HepG2 (cell line): ENCODE results near the gene TKFC. TPM values are rescaled to one million over a fixed set of nuclear protein-coding genes. Genes with fewer than 3 reads are reported as not detected.

ENCODE experiments used
- ARID2 ChIP-seq: sonication (generic); formaldehyde crosslinking; IDR thresholded peaks from 2 replicates; pipeline ENCODE4 v1.8.1; 2022; ENCODE audit warnings: mild to moderate bottlenecking, missing genetic modification reagents, borderline replicate concordance
- ARNT2 ChIP-seq: sonication (generic); formaldehyde crosslinking; IDR thresholded peaks from 2 replicates; pipeline ENCODE4 v1.8.0; 2022; ENCODE audit warnings: mild to moderate bottlenecking, low read depth, missing genetic modification reagents, moderate library complexity
- BRD4 ChIP-seq: sonication (generic); formaldehyde crosslinking; IDR thresholded peaks from 2 replicates; pipeline ENCODE4 v1.4.0; 2020; ENCODE audit warnings: missing genetic modification reagents
- FOXA3 ChIP-seq: IDR thresholded peaks from 2 replicates; pipeline ENCODE4 v1.6.1; 2016; ENCODE audit warnings: missing genetic modification reagents, missing compliant biosample characterization
- GRHL1 ChIP-seq: sonication (generic); formaldehyde crosslinking; conservative IDR thresholded peaks from 2 replicates; pipeline ENCODE4 v1.8.0; 2022; ENCODE audit warnings: missing genetic modification reagents
- HES4 ChIP-seq: sonication (generic); formaldehyde crosslinking; IDR thresholded peaks from 2 replicates; pipeline ENCODE4 v1.9.0; 2021; ENCODE audit warnings: mild to moderate bottlenecking, missing genetic modification reagents, borderline replicate concordance
- MEIS1 ChIP-seq: sonication (generic); formaldehyde crosslinking; IDR thresholded peaks from 2 replicates; pipeline ENCODE4 v1.9.0; 2021; ENCODE audit warnings: mild to moderate bottlenecking, missing genetic modification reagents, moderate library complexity, borderline replicate concordance
- RBFOX2 ChIP-seq: fragments of 200-400 bp; formaldehyde crosslinking; IDR thresholded peaks from 2 replicates; pipeline ENCODE4 v1.6.1; 2017; ENCODE audit warnings: low read depth, mild to moderate bottlenecking, low read length
- RXRA ChIP-seq: sonication (generic); formaldehyde crosslinking; IDR thresholded peaks from 2 replicates; pipeline ENCODE4 v1.5.1; 2020; ENCODE audit warnings: missing genetic modification reagents
- TBX2 ChIP-seq: sonication (generic); formaldehyde crosslinking; IDR thresholded peaks from 2 replicates; pipeline ENCODE4 v1.5.0; 2020; ENCODE audit warnings: missing genetic modification reagents, mild to moderate bottlenecking, borderline replicate concordance
- ZFP41 ChIP-seq: sonication (generic); formaldehyde crosslinking; IDR thresholded peaks from 2 replicates; pipeline ENCODE4 v1.4.0; 2020; ENCODE audit warnings: mild to moderate bottlenecking, missing genetic modification reagents, borderline replicate concordance
- ZNF569 ChIP-seq: sonication (generic); formaldehyde crosslinking; IDR thresholded peaks from 2 replicates; pipeline ENCODE4 v1.5.0; 2020; ENCODE audit warnings: mild to moderate bottlenecking, missing genetic modification reagents, moderate library complexity, borderline replicate concordance
- polyA plus RNA-seq, 8 experiments: library from polyadenylated mRNA; depleted of rRNA in 3 of 8; stranded (reverse) in 7 of 8; unstranded in 1 of 8; fragments of >200 nt; fragmentation: Illumina TruSeq in 4 of 8; extraction: Trizol in 4 of 8; gene quantifications; 2 replicates each; pipeline versions ENCODE4 v1.2.1 to v1.2.3, GENCODE V29; 2011 to 2016; ENCODE audit warnings: low read depth in 4 of 8, missing spikeins in 1 of 8, mixed read lengths in 1 of 8; ENCODE audit not compliant: insufficient read depth in 1 of 8
- total RNA-seq, 5 experiments: library from RNA; depleted of rRNA; stranded (reverse); fragments of >200 nt; fragmentation: Illumina TruSeq; extraction: Trizol; gene quantifications; 2 replicates each; pipeline ENCODE4 v1.2.3, GENCODE V29; 2016; ENCODE audit warnings: low read depth in 1 of 5
- TF ChIP-seq, protein P1 (sequence below): sonication (generic); formaldehyde crosslinking; IDR thresholded peaks from 2 replicates; pipeline ENCODE4 v1.4.0; 2020; ENCODE audit warnings: mild to moderate bottlenecking, missing genetic modification reagents
- TF ChIP-seq, protein P2 (sequence below): IDR thresholded peaks from 2 replicates; pipeline ENCODE4 v1.6.1; 2016; ENCODE audit warnings: mild to moderate bottlenecking, missing biosample characterization, missing genetic modification reagents
- TF ChIP-seq, protein P3 (sequence below): sonication (generic); formaldehyde crosslinking; IDR thresholded peaks from 2 replicates; pipeline ENCODE4 v1.4.0; 2020; ENCODE audit warnings: missing genetic modification reagents, borderline replicate concordance
- TF ChIP-seq, protein P4 (sequence below): sonication (generic); formaldehyde crosslinking; IDR thresholded peaks from 2 replicates; pipeline ENCODE4 v1.4.0; 2020; ENCODE audit warnings: missing genetic modification reagents

Gene TKFC
- total and polyA plus RNA-seq, 2 of the 13 experiments (the other 11 are each of a cell fraction or from before 2014, with no cell fraction given): 147 to 197 TPM

GRCh38 chr11:61293867-61294716, 38.9 kb upstream of the TKFC start (continued):
- TF ChIP-seq, protein P1, sequence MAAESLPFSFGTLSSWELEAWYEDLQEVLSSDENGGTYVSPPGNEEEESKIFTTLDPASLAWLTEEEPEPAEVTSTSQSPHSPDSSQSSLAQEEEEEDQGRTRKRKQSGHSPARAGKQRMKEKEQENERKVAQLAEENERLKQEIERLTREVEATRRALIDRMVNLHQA (CRISPR knock-in tag): 0 out of 2 replicates have a peak, but pooled peaks have one; percentile 31
- peak; percentile 57 for TF ChIP-seq RBFOX2
- TF ChIP-seq, protein P2, sequence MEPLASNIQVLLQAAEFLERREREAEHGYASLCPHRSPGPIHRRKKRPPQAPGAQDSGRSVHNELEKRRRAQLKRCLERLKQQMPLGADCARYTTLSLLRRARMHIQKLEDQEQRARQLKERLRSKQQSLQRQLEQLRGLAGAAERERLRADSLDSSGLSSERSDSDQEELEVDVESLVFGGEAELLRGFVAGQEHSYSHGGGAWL (CRISPR knock-in tag): peak; percentile 55
- TF ChIP-seq ZNF569 (CRISPR knock-in tag): no peak
- 0 out of 2 replicates have a peak, but pooled peaks have one; percentile 56 for TF ChIP-seq MEIS1
- TF ChIP-seq ARID2 (CRISPR knock-in tag): peak; percentile 89
- no peak for TF ChIP-seq ARNT2 (CRISPR knock-in tag)
- TF ChIP-seq TBX2: 0 out of 2 replicates have a peak, but pooled peaks have one; percentile 1
- TF ChIP-seq ZFP41 (CRISPR knock-in tag): no peak
- no peak for TF ChIP-seq HES4
- TF ChIP-seq, protein P3, sequence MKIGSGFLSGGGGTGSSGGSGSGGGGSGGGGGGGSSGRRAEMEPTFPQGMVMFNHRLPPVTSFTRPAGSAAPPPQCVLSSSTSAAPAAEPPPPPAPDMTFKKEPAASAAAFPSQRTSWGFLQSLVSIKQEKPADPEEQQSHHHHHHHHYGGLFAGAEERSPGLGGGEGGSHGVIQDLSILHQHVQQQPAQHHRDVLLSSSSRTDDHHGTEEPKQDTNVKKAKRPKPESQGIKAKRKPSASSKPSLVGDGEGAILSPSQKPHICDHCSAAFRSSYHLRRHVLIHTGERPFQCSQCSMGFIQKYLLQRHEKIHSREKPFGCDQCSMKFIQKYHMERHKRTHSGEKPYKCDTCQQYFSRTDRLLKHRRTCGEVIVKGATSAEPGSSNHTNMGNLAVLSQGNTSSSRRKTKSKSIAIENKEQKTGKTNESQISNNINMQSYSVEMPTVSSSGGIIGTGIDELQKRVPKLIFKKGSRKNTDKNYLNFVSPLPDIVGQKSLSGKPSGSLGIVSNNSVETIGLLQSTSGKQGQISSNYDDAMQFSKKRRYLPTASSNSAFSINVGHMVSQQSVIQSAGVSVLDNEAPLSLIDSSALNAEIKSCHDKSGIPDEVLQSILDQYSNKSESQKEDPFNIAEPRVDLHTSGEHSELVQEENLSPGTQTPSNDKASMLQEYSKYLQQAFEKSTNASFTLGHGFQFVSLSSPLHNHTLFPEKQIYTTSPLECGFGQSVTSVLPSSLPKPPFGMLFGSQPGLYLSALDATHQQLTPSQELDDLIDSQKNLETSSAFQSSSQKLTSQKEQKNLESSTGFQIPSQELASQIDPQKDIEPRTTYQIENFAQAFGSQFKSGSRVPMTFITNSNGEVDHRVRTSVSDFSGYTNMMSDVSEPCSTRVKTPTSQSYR (CRISPR knock-in tag): peak; percentile 51; the same call in 1 of the 2 replicates
- TF ChIP-seq, protein P4, sequence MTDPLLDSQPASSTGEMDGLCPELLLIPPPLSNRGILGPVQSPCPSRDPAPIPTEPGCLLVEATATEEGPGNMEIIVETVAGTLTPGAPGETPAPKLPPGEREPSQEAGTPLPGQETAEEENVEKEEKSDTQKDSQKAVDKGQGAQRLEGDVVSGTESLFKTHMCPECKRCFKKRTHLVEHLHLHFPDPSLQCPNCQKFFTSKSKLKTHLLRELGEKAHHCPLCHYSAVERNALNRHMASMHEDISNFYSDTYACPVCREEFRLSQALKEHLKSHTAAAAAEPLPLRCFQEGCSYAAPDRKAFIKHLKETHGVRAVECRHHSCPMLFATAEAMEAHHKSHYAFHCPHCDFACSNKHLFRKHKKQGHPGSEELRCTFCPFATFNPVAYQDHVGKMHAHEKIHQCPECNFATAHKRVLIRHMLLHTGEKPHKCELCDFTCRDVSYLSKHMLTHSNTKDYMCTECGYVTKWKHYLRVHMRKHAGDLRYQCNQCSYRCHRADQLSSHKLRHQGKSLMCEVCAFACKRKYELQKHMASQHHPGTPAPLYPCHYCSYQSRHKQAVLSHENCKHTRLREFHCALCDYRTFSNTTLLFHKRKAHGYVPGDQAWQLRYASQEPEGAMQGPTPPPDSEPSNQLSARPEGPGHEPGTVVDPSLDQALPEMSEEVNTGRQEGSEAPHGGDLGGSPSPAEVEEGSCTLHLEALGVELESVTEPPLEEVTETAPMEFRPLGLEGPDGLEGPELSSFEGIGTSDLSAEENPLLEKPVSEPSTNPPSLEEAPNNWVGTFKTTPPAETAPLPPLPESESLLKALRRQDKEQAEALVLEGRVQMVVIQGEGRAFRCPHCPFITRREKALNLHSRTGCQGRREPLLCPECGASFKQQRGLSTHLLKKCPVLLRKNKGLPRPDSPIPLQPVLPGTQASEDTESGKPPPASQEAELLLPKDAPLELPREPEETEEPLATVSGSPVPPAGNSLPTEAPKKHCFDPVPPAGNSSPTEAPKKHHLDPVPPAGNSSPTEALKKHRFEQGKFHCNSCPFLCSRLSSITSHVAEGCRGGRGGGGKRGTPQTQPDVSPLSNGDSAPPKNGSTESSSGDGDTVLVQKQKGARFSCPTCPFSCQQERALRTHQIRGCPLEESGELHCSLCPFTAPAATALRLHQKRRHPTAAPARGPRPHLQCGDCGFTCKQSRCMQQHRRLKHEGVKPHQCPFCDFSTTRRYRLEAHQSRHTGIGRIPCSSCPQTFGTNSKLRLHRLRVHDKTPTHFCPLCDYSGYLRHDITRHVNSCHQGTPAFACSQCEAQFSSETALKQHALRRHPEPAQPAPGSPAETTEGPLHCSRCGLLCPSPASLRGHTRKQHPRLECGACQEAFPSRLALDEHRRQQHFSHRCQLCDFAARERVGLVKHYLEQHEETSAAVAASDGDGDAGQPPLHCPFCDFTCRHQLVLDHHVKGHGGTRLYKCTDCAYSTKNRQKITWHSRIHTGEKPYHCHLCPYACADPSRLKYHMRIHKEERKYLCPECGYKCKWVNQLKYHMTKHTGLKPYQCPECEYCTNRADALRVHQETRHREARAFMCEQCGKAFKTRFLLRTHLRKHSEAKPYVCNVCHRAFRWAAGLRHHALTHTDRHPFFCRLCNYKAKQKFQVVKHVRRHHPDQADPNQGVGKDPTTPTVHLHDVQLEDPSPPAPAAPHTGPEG (CRISPR knock-in tag): no peak
- TF ChIP-seq BRD4 (CRISPR knock-in tag): no peak; the same call in 1 of the 2 replicates
- TF ChIP-seq GRHL1 (CRISPR knock-in tag): no peak
- TF ChIP-seq RXRA (CRISPR knock-in tag): peak; percentile 44; the same call in 1 of the 2 replicates
- peak; percentile 15; the same call in 1 of the 2 replicates for TF ChIP-seq FOXA3
